Measurements from ENCODE around the gene AAGAB.

DNA sequence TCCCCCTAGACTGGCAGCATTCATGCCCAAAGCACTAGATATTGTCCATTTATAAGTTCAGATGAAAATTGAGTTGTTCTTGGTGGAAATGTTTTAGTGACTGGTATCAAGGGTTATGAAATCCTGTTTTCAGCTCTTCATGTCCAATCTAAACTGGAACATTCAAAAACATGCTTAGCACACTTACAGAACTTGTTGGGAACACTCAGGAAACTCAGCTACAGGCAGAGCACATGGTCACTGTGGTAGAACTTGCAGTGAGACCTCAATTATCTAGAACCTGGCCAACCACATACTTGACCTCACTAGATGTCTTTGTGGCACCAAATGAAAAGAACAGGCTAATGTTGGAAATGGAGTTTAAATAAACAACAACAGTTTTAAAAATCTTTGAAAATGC, 100.2 kb downstream of the AAGAB start:
- no peak for TF ChIP-seq POLR2A (IDR thresholded peaks at IDR 0.05)
- TF ChIP-seq, protein P1, sequence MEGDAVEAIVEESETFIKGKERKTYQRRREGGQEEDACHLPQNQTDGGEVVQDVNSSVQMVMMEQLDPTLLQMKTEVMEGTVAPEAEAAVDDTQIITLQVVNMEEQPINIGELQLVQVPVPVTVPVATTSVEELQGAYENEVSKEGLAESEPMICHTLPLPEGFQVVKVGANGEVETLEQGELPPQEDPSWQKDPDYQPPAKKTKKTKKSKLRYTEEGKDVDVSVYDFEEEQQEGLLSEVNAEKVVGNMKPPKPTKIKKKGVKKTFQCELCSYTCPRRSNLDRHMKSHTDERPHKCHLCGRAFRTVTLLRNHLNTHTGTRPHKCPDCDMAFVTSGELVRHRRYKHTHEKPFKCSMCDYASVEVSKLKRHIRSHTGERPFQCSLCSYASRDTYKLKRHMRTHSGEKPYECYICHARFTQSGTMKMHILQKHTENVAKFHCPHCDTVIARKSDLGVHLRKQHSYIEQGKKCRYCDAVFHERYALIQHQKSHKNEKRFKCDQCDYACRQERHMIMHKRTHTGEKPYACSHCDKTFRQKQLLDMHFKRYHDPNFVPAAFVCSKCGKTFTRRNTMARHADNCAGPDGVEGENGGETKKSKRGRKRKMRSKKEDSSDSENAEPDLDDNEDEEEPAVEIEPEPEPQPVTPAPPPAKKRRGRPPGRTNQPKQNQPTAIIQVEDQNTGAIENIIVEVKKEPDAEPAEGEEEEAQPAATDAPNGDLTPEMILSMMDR (IDR thresholded peaks at IDR 0.05) = no peak

Data from testis (tissue), 2 donors.